Left ventricle myocardium inferior (tissue), 1 donor: ENCODE data around the gene STRBP. TPM values are rescaled to one million over a fixed set of nuclear protein-coding genes. Genes with fewer than 3 reads are reported as not detected.

Source experiments
- DNase-seq: peaks from one replicate; pipeline ENCODE4 v3.0.0-alpha.2; 2020
- H3K27ac ChIP-seq: fragments of 200-600 bp; replicated peaks from 2 replicates; pipeline ENCODE4 v1.8.0; 2021
- H3K27me3 ChIP-seq: fragments of 200-600 bp; 2 replicates; pipeline ENCODE4 v1.8.0; 2021; ENCODE audit warnings: low read depth
- H3K36me3 ChIP-seq: fragments of 200-600 bp; 2 replicates; pipeline ENCODE4 v1.8.0; 2021
- H3K4me1 ChIP-seq: fragments of 200-600 bp; 2 replicates; pipeline ENCODE4 v1.8.0; 2021
- H3K4me3 ChIP-seq: fragments of 200-600 bp; 2 replicates; pipeline ENCODE4 v1.8.0; 2021; ENCODE audit warnings: mild to moderate bottlenecking, moderate library complexity
- H3K9me3 ChIP-seq: fragments of 200-600 bp; replicated peaks from 2 replicates; pipeline ENCODE4 v1.8.0; 2021
- CTCF ChIP-seq: fragments of 200-600 bp; IDR thresholded peaks from 2 replicates; pipeline ENCODE4 v1.8.0; 2021; ENCODE audit warnings: antibody characterized with exemption, mild to moderate bottlenecking, borderline replicate concordance
- intact Hi-C: fragments of 100-400 bp; cut with micrococcal nuclease; formaldehyde crosslinking; loops from one replicate; pipeline ENCODE4 v1.11.0; 2022
- total RNA-seq: library from RNA; stranded (reverse); fragmentation: NEBNext Ultra II Directional; extraction: Animal tissue kit (Norgen Biotek cat#: 25700); gene quantifications from one replicate; pipeline ENCODE4 v1.2.1, GENCODE V29; 2021
- donor health status: DM: no; HTN: yes; CAD: no; lungs with severe emphysema.

Gene STRBP
- total RNA-seq, 1 donor from 2014 or later = 26.4 TPM

GRCh38 chr9:123083680-123084079 is 184.7 kb downstream of the STRBP start:
- Histone ChIP-seq H3K9me3 (no peaks in the 10 kb centered on the region), H3K27ac (no peak overlapping the region), H3K27me3 (no peaks in the 10 kb centered on the region), H3K4me3 (no peak overlapping the region), H3K4me1 (peaks cover 11% of the 10 kb centered on the region), H3K36me3 (peaks cover 52% of the 10 kb centered on the region)
- no peak for TF ChIP-seq CTCF
- intact Hi-C loops = no loop called here
- DNase-seq = no peak

- peaks cover 56% of the 10 kb centered on the region for H3K36me3 ChIP-seq
- no peak for DNase-seq
- H3K9me3 ChIP-seq = no peaks in the 10 kb centered on the region
- no peaks in the 10 kb centered on the region for H3K4me1 ChIP-seq
- H3K27me3 ChIP-seq = no peaks in the 10 kb centered on the region
- H3K27ac ChIP-seq = no peak overlapping the region
- intact Hi-C loops = no loop called here
- H3K4me3 ChIP-seq = no peak overlapping the region
- TF ChIP-seq CTCF = peak; percentile 59
Observed at GRCh38 chr9:123081824-123082223, 186.6 kb downstream of the STRBP start.

- DNase-seq = no peak
Observed at GRCh38 chr9:123080444-123080843, 187.9 kb downstream of the STRBP start.

GRCh38 chr9:123074628-123075027 is 193.8 kb downstream of the STRBP start:
- no peak for DNase-seq
- no peak for TF ChIP-seq CTCF
- H3K9me3 ChIP-seq = no peaks in the 10 kb centered on the region
- H3K4me3 ChIP-seq = no peak overlapping the region
- peak overlapping the region; percentile 39 for H3K27ac ChIP-seq
- intact Hi-C loops = no loop called here
- peaks cover 27% of the 10 kb centered on the region for H3K4me1 ChIP-seq
- H3K36me3 ChIP-seq = peaks cover 46% of the 10 kb centered on the region
- H3K27me3 ChIP-seq = no peaks in the 10 kb centered on the region

More at GRCh38 chr9:123080444-123080843, 187.9 kb downstream of the STRBP start:
- Histone ChIP-seq H3K9me3 (no peaks in the 10 kb centered on the region), H3K4me1 (no peaks in the 10 kb centered on the region), H3K27ac (no peak overlapping the region), H3K4me3 (no peak overlapping the region), H3K27me3 (no peaks in the 10 kb centered on the region), H3K36me3 (peaks cover 65% of the 10 kb centered on the region)
- intact Hi-C loops = no loop called here
- no peak for TF ChIP-seq CTCF

GRCh38 chr9:123073991-123074422 is 194.4 kb downstream of the STRBP start:
- H3K27ac ChIP-seq = peak overlapping the region; percentile 39
- TF ChIP-seq CTCF = no peak
- peaks cover 42% of the 10 kb centered on the region for H3K36me3 ChIP-seq
- no peak overlapping the region for H3K4me3 ChIP-seq
- no peaks in the 10 kb centered on the region for H3K27me3 ChIP-seq
- peaks cover 28% of the 10 kb centered on the region for H3K4me1 ChIP-seq
- intact Hi-C loops = no loop called here
- DNase-seq = no peak
- H3K9me3 ChIP-seq = no peaks in the 10 kb centered on the region

GRCh38 chr9:123073441-123073840 is 194.9 kb downstream of the STRBP start:
- H3K9me3 ChIP-seq = no peaks in the 10 kb centered on the region
- H3K36me3 ChIP-seq = peaks cover 36% of the 10 kb centered on the region
- peak overlapping the region; percentile 39 for H3K27ac ChIP-seq
- no peak for DNase-seq
- intact Hi-C loops = no loop called here
- no peaks in the 10 kb centered on the region for H3K27me3 ChIP-seq
- no peak for TF ChIP-seq CTCF
- H3K4me3 ChIP-seq = no peak overlapping the region
- H3K4me1 ChIP-seq = peaks cover 33% of the 10 kb centered on the region
